DMS153 treated with DMSO at 0.1 percent for 48 hours (cell line): Measurements from ENCODE around the gene AMH.

Experiments
- DNase-seq: peaks from one replicate; lab custom pipeline; 2025; ENCODE audit not compliant: unreplicated experiment; lab: John Stamatoyannopoulos, UW

The AMH gene

DNA sequence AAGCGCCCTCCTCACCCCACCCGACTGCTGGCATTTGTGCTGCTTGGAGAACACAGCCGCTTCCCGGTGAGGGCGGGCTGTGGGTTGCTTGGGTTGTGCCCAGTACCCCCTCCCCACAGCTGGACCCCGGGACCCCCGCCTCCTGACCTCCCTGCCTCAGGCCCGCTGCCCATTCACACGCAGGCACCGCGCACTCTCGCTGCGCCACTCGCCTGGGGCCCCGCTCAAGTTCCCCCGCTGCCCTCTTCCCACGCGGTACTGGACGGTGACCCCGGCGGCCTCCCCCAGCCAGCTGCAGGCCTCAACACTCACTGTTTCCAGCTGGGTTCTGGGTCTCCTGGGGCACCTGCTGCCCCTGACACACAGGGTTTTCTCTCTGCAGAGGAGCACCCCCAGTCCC is 29.4 kb upstream of the AMH start:
- no peak for DNase-seq

DNA sequence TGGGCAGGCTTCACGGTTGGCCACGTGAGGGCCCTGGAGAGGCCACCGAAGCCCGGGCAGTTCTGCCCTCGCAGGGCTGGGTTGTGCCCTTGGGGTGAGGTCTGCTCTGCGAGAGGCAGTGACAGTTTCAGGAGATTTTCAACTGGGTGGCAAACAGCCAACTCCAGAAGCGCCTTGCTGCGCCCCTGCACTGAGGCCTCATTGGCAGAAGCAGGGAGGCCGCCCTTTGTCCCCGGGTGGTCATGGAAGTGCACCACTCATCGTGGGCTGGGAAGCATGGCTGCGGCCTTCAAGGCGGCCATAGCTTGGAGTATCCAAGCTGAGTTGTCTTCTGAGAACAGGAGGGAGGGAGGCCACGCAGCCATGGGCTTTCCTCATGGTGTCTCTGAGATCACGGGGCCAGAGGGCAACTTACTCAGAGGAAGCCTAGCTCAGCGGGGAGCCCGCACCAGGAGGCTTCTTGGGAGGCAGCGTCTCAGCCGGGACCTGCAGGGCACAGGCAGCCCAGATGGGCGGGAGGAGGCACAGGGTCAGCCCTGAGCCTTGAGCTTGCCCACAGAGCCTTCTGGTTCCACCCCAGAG is 27.8 kb upstream of the AMH start:
- DNase-seq: no peak

DNA sequence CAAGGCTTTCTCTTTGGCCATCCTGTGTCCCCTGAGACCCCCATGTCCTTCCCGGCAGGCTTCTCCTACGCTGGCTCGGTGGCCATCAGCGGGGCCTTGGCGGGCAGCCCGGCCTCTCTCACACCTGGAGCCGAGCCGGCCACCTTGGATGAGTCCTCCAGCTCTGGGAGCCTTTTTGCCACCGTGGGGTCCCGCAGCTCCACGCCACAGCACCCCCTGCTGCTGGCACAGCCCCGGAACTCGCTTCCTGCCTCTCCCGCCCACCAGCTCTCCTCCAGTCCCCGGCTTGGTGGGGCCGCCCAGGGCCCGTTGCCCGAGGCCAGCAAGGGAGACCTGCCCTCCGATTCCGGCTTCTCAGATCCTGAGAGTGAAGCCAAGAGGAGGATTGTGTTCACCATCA is 27.2 kb upstream of the AMH start:
- no peak for DNase-seq

DNA sequence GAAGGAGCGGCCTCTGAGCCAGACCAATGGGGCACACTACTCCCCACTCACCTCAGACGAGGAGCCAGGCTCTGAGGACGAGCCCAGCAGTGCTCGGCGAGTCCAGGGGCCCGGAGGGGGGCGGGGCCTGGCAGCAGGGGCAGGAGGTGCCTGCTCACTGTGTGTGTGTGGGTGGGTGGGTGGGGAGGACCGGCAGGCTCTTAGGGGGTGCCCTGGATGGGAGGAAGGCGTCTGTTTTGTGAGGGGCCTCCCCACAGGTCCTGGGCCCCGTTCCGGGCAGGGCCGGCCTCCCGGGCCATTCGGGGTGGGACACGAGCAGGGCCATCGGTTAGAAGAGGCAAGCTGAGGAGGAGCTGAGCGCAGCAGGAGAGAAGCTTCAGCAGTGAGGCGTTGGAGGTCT is 25.7 kb upstream of the AMH start:
- no peak for DNase-seq

DNA sequence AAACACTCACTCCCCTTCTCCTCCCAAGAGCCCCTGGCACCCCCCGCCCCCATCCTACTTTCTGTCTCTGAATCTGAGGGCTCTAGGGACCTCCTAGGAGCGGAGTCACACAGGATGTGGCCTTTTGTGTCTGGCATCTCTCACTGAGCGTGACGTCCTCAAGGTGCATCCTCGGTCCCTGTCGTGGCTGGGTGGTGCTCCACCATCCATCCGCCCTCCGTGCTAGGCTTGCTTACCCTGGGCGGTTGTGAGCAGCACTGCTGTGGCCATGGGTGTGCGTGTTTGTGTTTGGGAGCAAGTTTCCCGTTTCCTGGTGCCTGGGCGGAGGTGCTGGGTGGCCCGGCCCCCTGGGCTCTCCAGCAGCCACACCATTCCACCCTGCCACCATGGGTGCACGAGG is 25.2 kb upstream of the AMH start:
- DNase-seq: no peak

DNA sequence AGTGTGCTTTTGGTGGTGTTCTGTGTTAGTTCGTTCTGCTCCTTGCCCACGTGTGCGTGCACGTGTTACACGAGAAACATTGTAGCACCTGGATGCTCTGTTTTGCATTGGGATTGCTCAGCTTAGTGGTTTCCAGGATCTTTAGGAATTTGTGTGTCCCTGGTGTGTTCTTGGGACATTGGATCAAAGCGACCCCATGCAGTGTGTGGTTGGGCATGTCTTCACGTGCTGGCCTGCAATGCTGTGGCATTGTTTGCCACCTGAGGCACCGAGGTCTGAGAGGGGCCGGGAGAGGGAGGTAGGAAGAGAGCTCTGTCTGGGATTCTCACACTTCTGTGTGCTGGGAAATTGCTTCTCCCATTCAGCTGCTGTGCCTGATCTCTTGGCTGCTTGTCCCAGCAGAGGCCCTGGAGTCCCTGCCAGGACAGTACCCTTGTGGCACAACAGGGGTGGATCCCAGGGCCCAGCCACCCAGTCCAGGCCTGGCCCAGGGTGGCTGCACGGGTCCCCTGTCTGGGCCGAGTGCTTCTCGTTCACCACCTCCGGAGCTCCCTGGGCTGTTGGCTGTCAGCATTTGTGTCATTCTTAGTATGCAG is 24.3 kb upstream of the AMH start:
- no peak for DNase-seq

DNA sequence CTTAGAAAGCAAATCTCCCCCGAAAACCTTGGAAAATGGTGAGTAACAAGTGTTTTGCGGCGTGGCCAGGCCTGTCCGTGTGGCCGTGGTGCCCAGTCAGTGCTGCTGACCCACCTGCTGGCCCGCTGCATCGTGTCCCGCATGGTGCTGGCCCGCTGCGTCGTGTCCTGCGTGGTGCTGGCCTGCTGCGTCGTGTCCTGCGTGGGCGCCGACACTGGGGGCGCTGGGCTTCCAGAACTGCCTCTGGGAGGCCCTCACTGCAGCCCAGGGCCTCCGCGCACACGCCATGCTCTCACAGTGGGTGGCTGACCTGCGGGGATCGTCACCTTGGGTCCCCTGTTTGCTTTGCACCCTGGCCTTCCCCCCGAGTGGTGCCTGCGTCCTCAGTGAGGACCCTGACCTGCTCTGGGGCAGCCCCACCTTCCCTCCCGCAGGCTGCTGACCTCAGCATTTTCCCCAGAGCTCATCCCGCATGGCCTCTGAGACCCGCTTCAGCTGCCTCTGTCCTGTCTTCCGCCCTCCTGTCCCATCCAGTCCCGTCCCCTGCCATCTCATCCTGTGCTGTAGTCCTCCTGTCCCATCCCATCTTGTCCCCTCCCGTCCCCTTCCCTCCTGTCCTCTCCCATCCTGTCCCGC is 23.6 kb upstream of the AMH start:
- no peak for DNase-seq

DNA sequence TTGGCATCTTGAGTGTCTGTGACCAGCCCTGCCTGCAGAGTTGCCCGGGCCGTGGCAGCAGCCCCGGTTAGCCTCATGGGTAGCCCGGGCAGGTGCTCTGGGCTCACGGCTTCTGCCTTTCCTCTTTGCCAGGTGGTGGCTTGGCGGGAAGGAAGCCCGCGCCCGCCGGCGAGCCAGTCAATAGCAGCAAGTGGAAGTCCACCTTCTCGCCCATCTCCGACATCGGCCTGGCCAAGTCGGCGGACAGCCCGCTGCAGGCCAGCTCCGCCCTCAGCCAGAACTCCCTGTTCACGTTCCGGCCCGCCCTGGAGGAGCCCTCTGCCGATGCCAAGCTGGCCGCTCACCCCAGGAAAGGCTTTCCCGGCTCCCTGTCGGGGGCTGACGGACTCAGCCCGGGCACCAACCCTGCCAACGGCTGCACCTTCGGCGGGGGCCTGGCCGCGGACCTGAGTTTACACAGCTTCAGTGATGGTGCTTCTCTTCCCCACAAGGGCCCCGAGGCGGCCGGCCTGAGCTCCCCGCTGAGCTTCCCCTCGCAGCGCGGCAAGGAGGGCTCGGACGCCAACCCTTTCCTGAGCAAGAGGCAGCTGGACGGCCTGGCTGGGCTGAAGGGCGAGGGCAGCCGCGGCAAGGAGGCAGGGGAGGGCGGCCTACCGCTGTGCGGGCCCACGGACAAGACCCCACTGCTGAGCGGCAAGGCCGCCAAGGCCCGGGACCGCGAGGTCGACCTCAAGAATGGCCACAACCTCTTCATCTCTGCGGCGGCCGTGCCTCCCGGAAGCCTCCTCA is 22.9 kb upstream of the AMH start:
- no peak for DNase-seq

DNA sequence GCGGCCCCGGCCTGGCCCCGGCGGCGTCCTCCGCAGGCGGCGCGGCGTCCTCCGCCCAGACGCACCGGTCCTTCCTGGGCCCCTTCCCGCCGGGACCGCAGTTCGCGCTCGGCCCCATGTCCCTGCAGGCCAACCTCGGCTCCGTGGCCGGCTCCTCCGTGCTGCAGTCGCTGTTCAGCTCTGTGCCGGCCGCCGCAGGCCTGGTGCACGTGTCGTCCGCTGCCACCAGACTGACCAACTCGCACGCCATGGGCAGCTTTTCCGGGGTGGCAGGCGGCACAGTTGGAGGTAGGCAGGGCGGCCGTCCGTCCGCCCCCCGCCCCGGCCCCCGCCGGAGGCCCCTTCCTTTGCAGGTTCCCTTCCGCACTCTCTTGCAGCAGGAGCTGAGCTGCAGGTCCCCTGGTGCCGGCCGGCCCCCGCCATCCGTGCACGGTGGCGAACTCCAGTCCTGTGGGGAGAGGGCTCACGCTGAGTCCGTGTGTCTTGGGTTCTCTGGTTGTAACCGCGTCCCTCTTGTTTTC is 22.2 kb upstream of the AMH start:
- DNase-seq: no peak

DNA sequence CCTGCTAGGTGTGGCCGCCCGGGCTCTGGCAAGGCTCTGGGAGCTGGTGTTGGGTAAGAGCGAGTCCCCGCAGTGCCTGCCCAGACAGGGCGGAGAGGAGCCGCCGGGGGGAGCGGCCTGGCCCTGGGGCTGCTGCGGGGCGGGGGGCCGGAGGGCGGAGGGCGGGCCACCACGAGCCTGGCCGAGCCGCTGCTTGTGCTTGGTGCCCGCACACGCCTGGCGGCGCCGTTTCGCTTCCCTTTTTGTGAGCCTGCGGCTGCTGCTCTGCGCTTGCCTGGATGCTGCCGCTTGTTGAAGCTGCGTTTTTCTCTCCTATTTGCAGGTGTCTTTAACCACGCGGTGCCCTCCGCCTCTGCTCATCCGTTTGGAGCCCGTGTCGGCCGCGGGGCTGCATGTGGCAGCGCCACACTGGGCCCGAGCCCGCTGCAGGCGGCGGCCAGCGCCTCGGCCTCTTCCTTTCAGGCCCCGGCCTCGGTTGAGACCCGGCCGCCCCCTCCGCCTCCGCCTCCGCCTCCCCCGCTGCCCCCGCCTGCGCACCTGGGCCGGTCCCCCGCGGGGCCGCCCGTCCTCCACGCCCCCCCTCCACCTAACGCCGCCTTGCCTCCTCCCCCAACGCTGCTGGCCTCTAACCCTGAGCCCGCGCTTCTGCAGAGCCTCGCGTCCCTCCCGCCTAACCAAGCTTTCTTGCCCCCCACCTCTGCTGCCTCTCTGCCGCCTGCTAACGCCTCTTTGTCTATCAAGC is 21.5 kb upstream of the AMH start:
- no peak for DNase-seq

DNA sequence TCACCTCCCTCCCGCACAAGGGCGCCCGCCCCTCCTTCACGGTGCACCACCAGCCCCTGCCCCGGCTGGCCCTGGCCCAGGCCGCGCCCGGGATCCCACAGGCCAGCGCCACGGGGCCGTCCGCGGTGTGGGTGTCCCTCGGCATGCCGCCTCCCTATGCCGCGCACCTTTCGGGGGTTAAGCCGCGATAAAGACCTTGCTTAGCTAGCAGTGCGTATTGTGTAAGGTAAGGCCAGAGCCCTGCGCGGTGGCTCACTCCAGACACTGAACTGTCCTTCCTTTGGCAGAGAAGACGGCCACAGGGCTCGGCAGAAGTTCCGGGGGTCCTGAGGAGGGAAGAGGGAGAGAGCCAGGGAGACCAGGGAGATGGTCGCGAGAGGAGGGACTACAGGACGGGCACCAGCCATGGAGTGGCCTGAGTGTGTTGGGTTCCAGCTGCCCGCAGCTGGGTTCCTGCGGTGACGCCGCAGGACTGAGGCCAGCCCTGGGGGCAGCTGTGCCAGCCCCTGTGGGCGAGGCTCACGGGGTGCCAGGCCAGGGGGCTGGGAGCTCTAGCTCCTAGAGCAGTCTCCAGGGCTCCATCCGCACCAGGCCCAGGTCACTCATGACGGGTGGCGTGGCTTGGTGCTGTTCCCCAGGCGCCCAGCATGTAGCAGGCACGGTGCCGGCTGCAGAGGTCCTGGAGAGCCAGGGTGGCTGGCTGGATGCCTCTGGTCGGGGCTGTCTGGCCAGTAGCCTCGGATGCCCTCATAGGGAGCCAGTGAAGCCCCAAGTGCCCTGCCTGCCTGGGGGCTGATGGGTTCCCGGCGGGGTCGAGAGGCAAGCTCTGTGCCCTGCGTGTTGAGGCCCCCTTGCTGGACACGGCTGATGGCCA is 20.7 kb upstream of the AMH start:
- DNase-seq: no peak

DNA sequence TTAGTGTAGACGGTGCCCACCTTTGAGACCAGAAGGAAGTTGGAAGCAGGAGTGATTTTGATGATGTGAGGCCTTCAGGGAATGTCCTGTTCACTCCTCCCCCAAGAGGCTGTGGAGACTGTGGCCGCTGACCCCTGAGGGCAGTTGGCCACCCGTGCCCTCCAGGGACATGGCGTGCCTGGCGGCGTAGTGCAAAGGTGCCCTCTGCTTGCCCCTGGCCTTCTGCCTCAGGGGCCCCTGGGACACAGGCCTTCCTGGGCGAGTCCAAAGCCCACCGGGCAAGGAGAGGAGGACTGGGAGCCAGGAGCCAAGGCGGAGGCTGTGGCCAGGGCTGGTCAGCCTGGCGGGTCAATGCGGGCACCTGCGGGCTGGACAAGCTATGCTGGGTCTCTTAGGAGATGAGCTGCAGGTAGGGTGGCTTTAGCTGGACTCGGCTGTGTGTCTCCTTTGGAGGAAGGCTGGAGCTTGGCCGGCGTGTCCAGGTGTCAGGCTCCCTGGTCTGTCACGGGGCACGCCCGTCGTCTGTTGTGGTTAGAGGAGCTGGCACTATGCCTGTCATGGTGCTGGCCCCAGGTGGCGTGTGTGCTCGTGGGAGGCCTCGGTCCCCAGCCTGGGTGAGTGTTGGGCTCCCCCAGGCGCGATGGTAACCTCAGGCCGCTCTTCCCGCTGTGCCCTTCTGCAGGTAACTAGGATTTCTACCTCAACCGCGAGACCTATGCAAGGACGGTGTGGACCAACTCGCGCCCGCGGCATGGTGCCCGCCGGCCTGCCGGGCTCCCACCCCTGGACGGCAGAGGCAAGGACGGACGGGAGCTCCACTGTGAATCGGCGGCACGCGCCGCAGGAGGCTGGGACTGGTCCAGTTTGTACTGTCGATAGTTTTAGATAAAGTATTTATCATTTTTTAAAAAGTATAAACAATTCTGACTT is 19.8 kb upstream of the AMH start:
- no peak for DNase-seq

DNA sequence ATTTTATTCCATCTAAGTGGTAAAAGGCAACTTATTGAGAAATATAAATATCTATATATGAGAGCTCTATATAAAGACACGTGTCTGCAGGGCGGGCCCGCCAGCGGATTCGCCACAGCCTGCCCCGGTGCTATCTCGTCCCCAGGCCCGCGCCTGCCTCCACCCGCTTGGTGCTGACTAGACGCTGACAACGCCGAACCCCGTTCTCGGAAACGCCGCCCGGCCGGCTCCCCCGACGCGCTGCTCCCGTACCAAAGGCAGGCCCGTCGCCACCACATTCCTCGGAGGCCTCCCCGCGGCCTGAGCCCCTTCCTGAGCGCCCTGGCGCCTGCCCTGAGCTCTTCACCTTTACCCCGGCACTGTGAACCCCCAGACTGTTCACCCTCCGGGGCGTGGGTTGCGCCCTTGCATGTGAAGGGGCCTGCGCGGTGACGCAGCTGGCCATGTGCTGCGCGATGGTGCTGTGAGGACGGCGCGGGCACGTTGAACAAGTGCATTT is 19.0 kb upstream of the AMH start:
- DNase-seq: no peak

DNA sequence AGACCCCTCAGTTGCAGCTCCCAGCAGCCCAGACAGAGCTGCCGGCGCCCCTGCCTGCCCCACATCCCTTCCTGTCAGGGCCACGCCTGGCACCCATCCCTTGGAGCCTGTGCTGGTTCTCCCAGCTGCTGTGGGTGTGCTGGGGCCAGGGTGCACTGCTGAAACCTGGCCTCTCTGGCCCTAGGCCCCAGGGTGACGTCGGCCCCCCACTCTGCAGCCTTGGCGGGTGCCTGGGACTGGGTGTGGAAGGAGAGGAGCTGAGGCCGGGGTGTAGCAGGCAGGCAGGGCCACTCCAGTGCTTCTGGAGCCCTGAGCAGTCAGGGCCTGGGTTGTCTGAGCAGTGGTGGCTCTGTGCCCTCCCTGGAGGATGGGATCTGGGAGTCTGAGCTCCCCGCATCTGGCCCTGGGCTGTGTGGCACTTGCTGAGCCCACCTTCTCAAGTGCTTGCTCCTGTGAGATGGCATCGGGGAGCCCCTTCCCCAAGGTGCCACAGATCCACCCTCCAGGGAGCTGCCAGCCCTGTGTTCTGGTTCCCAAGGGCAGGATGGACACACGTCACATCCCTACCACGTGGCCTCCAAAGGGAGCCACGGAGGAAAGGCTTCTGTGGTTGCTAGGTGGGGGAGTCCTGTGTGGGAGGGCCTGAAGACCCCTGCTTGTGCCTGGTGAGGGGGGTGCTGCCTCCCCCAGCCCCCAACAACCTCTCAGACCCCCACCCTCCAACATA is 18.2 kb upstream of the AMH start:
- DNase-seq: no peak

DNA sequence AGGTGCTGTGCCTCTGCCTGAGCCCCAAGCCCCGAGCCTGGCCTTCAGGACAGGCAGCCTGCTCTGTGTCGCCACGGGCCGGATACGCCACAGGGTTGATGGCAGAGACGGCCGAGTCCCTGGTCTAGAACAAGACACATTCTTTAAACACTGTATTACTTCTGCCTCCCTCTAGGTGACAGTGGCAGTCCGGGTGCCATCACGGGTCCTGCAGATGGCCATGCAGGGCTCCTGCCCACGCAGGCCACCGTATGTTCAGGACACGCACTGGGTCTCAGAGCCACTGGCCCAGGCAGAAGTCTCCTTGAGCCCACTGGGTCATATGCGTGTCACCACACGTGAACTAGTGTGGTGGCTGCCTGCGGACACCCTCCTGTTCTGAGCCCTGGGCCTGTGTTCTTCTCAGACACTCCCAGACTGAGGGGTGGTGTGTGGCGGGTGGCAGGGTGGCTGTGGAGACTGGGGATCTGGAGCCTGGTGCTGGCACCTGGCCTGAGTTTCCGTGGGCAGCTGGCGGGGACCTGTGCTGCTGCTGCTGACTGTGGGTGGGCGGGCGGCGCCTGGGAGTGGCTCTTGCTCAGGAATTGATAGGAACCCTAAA is 17.4 kb upstream of the AMH start:
- no peak for DNase-seq

DNA sequence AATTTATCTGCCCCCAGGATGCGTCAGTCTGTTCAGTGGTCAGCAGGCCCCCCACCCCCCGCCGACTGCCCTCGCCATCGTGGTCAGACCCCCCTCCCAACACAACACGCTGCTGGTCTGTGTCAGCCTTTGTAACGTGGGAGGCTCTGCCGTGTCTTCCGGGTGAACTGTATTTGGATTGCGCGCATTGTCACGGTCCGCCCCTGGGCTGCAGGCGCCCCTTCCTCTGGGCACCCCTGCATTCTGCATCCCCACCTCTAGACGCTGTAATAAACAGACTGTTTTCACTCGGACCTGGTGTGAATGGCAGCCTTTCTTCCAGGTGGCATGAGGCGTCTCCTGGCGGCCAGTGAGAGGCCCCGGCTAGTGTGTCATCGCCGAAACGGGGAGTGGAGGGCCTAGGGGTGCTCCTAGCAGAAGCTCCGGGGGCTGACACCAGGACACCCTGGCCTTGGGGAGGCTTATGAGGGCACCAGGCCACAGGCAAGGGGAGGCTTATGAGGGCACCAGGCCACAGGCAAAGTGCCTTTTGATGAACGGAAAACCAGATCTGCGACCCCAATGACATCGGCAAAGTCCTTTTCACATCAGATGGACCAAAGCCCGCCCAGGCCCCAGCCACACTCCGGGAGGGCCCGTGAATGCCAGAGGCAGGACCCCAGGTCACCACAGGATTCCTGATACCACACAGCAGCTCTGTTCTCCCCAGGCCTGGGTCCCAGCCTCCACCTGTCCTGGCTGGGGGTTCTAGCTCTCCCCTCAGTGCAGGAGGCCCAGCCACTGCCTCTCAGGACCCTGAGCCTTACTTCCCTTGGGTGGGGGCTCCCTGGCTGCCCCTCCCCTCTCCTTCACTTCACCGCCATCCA is 16.6 kb upstream of the AMH start:
- DNase-seq: no peak
